Measurements from ENCODE around the gene TP73.

The TP73 gene

GRCh38 chr1:3651930-3652547 lies at the start of gene TP73:
Gene TP73 (plus strand): TSS chr1:3652516. CDS start chr1:3682366, 29,850 bp downstream.
- no peak for DNase-seq

DNA sequence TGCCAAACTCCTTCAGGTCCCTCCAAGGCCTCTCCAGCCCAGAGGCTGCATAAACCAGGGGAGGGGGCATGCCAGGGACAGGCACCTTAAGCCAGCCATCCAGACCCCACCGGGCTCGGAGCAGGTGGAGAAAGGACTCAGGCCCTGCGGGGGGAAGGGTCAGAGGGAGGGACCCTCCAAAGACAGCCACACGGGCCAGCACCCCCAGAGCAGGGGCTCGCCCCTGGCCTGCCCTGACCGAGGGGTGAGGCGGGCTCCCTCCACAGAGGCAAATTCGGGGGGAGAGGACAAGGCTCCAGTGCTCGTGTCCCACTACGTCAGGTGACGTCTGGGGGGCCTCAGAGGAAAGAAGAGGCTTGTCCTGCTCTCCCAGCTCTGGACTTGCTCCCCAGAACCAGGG lies 49.2 kb upstream of the TP73 start:
- no peak for DNase-seq

GRCh38 chr1:3603571-3604467 lies 48.5 kb upstream of the TP73 start:
- DNase-seq, result no peak

GRCh38 chr1:3604468-3604974 lies 47.8 kb upstream of the TP73 start:
- DNase-seq, result no peak

DNA sequence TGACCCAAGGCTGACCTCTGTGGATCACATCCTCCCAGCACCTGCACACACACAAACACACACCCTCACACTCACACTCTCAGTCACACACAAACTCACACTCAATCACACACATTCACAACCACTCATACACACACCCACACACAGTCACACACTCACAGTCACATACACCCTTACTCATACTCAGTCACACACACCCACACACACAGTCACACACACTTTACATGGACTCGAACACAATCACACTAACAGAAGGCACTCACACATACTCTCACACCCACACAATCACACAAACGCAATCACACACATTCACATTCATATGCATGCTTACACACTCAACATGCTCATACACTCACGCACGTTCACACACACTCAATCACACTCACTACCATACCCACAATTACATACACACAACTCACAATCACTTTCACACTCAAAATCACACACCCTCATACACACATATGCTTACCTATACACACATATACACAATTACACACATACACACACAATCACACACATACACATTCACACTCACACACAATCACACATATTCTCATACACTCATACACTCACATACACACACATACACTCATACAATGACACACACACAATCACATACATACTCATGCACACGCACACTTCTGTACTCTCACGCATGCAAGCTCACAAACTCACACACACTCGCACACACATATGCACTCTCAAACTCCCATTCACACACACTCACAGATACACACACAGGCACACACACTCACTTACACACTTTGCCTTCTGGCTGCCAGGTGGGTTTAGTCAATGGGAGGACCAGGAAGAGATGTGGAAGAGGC lies 47.1 kb upstream of the TP73 start:
- DNase-seq, result no peak

DNA sequence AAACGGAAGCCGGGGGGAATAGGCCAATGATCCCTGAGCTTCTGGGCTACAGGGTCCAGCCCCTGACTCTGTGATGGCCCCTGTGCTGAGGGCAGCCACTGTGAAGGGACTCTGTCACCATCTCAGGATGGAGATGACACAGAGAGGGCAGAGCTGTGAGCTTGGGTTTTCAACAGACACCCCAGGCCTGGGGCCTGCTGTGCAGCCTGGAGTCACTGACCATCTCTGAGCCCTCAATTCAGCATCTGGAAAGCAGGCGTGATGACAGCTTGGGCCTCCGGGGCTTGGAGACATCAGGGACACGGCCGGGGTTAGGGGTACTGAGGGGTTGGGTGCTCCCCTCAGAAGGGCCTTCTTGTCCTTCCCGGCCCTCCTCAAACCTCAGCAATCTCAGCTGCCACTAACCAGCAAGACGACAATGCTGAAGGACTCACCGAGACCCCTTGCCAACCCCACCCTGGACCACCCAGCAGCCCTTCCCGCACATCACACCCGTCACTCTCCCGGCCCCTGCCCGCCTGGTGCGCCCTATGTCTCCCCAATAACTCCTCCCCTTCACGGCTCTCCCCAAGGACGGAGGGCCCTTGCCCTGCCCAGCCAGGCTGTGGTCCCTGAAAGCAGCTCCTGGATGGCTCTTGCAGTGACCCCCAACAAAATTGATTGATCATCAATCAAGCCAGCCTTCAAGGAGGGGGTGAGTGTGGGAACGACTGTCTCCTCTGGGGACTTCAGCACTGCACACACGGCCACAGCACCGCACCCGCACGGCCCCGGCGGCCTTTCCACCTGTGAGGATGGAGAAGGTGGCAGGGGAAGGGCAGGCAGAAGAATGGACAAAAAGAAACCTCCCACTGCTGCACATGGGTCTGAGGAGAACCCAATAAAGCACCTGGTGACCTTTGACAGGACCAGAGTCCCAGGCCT lies 45.3 kb upstream of the TP73 start:
- no peak for DNase-seq

DNA sequence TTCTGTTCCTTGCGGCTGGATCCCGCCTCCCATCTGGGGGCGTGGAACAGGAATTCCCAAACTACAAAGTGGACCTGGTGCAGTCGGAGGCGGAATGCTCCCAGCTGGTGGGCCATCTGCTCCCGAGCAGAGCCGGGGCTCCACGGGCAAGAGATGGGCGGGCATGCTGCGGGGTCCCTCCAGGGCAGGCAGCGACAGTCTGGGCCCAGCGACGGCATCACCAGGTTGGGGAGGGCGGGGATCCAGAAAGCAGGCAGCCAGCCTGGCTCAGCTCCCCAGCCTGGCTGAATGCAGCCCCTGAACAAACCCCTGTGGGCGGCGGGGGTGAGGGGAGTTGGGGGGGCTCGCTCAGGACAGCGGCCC lies 44.6 kb upstream of the TP73 start:
- no peak for DNase-seq

DNA sequence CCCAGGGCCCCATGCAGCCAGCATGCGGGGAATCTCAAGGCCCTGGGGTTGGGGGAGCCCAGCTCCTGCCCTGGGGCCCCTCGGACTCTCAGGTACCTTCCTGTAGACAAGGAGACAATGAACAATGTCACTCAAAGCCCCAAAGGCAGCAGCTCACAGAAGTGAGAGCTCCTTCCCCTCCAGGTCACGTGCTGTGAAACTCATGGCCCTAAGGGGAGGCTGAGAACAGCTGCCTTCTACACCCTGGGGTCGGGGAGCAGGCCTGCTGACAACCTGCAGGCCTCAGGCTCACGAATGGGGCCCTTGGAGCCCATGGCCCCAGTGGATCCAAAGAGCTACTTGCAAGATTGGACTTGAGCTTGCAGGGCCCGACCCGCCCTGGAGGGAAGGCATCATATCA lies 44.2 kb upstream of the TP73 start:
- DNase-seq, result no peak

DNA sequence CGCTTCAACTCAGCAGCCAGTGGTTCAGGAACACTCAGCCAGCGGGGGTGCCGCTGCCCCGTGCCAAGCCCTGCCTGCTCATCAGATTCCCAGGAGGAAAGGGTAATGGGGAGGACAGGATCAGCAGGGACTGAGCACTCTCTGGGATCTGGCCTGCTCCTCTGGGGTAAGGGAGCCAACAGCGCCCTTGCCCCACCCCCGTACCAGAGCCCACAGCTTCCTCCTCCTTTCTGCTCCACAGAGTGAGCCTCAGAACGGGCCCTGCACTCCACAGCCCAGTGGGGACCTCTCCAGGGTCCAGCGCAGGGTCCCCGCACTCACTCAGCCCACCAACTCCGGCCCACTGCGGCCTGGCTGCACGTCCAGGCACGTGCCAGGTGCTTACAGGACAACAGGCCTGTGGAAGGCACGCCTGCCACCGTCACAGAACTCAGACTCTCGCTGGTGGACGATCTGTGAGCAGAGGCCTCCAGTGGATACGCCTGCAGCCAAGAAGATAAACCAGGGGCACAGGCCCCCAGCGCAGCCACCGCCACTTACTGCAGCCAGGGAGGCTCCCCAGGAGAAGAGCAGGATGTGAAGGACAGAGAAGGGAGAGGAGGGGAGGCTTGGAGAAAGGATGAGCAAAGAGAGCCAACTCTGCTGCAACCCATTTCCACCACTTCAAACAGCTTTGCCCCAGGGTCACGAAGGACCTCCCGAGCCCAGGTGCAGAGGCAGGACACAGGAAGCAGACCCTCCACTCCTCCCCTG lies 43.1 kb upstream of the TP73 start:
- no peak for DNase-seq

GRCh38 chr1:3609769-3610526 lies 42.4 kb upstream of the TP73 start:
- no peak for DNase-seq

DNA sequence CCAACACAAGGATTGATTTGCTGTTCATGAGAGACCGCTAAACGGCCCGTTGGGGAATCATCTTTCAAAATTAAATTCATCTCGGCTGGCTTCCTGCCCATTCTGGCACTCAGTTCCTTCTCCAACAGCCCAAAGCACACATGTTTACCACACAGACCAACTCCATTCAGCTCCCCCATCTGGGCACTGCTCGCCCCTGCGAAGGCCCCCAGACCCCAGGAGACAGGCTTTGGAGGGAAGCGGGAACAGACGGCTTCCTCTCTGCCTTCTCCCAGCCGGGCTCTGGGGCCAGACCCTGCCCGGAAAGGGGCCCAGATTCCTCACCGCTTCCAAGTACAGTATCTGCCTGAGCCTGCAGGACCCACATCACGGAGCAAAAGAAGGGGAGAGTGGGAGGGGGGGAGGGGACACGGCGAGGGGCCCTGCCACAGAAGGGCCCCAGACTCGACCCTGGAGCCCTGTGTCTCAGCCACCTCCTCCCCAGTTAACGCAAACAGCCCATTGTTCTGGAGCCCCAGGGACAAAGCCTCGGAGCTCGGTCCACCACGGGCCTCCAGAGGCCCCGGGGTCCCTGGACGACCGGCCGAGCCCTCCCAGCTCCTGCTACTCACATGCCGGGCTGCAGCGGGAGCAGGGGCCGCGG lies 41.7 kb upstream of the TP73 start:
- DNase-seq, result no peak

- DNase-seq, result peak; percentile 59
Observed at GRCh38 chr1:3611170-3612019, 40.9 kb upstream of the TP73 start, which contains the start of gene MEGF6. Gene MEGF6 (minus strand): TSS chr1:3611508. CDS start chr1:3611268, 240 bp downstream.

DNA sequence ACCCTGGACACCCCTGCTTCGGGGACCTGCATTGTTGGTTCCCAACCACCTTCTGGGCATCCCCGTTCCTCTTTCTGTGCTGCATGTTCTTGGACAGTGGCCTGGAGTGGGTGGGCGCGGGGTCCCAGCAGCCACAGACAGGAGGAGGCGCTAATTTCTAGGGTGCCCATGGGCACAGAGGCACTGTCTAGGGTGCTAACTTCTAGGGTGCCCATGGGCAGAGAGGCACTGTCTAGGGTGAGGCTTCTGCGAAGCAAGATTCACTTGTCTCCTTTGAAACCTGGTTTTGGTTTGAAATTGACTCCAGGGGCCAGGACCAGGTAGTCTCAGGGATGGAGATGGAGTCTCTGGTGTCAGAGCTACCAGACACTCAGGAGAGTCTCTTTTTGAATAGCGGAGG lies 40.2 kb upstream of the TP73 start:
- DNase-seq, result no peak

GRCh38 chr1:3614755-3615742 lies 37.3 kb upstream of the TP73 start:
- no peak for DNase-seq

GRCh38 chr1:3616861-3617260 lies 35.5 kb upstream of the TP73 start:
- no peak for DNase-seq

GRCh38 chr1:3617806-3618345 lies 34.4 kb upstream of the TP73 start:
- DNase-seq, result no peak

GRCh38 chr1:3618531-3618880 lies 33.8 kb upstream of the TP73 start:
- DNase-seq, result no peak

Measured in activated T-cell treated with anti-CD3 and anti-CD28 coated beads for 4 hours (primary cell).